Chondrocyte (in vitro differentiated cells): Measurements from ENCODE around the gene SH3RF2. TPM values are rescaled to one million over a fixed set of nuclear protein-coding genes. Genes with fewer than 3 reads are reported as not detected.

Source experiments
- DNase-seq: peaks from one replicate; pipeline ENCODE4 v3.0.0; 2021; ENCODE audit warnings: mixed read lengths, low spot score
- H3K27ac Mint-ChIP-seq: one replicate; pipeline ENCODE4 v1.8.0; 2021; ENCODE audit warnings: mild to moderate bottlenecking, moderate library complexity, mixed read lengths; ENCODE audit not compliant: unreplicated experiment
- H3K27me3 Mint-ChIP-seq: 2 replicates; pipeline ENCODE4 v1.8.0; 2021; ENCODE audit warnings: low read depth, mixed read lengths
- H3K36me3 Mint-ChIP-seq: 2 replicates; pipeline ENCODE4 v1.8.0; 2021; ENCODE audit warnings: low read depth, mixed read lengths
- H3K4me1 Mint-ChIP-seq: 2 replicates; pipeline ENCODE4 v1.8.0; 2021; ENCODE audit warnings: low read depth, mild to moderate bottlenecking, mixed read lengths
- H3K4me3 Mint-ChIP-seq: one replicate; pipeline ENCODE4 v1.8.0; 2021; ENCODE audit warnings: mild to moderate bottlenecking, moderate library complexity, mixed read lengths; ENCODE audit not compliant: unreplicated experiment
- H3K9me3 Mint-ChIP-seq: 2 replicates; pipeline ENCODE4 v1.8.0; 2021; ENCODE audit warnings: low read depth, mixed read lengths
- total RNA-seq: library from RNA; stranded (reverse); gene quantifications from 3 replicates; pipeline ENCODE4 v1.2.1, GENCODE V29; 2021
- TF ChIP-seq, protein P1 (sequence below): fragments of 200-600 bp; sonication (generic); IDR thresholded peaks from 2 replicates; pipeline ENCODE4 v1.5.0; 2021; ENCODE audit warnings: antibody characterized with exemption, mild to moderate bottlenecking, moderate library complexity

Gene SH3RF2
- total RNA-seq, 1 donor from 2014 or later, result 0.42 TPM

DNA sequence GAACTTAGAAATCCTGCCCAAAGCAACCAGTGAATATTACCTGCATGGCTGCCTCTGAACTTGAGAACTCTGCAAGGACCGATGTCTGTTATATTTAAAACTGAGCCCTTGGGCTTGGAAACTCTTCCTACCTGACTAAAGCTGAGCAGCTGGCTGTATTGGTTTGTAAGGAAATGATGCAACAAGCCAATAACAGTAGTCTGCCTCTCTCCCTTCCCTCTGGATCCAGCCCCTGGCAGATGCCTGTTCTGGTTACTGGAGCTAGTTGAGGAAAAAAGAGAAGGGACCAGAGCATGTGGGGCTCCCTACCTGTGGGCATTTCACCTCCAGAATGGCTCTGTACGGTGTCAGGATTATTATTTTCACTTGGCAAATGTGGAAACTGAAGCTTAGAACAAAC lies 34.7 kb downstream of the SH3RF2 start:
- Mint-ChIP-seq H3K4me3 (no peak overlapping the region), H3K4me1 (peaks cover 17% of the 10 kb centered on the region), H3K9me3 (peaks cover 2% of the 10 kb centered on the region), H3K27me3 (no peaks in the 10 kb centered on the region), H3K27ac (no peak overlapping the region), H3K36me3 (no peaks in the 10 kb centered on the region)
- DNase-seq, result no peak
- TF ChIP-seq, protein P1, sequence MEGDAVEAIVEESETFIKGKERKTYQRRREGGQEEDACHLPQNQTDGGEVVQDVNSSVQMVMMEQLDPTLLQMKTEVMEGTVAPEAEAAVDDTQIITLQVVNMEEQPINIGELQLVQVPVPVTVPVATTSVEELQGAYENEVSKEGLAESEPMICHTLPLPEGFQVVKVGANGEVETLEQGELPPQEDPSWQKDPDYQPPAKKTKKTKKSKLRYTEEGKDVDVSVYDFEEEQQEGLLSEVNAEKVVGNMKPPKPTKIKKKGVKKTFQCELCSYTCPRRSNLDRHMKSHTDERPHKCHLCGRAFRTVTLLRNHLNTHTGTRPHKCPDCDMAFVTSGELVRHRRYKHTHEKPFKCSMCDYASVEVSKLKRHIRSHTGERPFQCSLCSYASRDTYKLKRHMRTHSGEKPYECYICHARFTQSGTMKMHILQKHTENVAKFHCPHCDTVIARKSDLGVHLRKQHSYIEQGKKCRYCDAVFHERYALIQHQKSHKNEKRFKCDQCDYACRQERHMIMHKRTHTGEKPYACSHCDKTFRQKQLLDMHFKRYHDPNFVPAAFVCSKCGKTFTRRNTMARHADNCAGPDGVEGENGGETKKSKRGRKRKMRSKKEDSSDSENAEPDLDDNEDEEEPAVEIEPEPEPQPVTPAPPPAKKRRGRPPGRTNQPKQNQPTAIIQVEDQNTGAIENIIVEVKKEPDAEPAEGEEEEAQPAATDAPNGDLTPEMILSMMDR, result no peak

DNA sequence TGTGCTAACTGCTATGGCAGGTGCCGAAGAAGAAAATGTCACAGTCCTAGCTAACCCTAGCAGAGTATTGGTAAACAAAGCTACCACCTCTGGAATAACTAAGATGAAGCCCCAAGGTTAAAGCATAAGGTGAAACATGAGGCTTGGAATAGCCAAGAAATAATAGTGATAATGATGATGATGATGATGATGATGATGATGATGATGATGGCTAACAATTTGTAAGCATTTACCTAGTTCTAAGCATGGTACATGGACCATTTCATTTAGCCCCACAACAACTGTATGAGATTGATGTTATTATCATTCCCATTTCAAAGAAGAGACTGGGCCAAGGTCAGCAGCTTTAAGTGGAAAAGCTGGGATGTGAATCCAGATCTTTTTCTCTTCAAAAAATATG lies 35.3 kb downstream of the SH3RF2 start:
- Mint-ChIP-seq H3K9me3 (peaks cover 2% of the 10 kb centered on the region), H3K4me3 (no peak overlapping the region), H3K27me3 (no peaks in the 10 kb centered on the region), H3K36me3 (no peaks in the 10 kb centered on the region), H3K27ac (no peak overlapping the region), H3K4me1 (peaks cover 23% of the 10 kb centered on the region)
- DNase-seq, result no peak
- TF ChIP-seq, protein P1, result no peak

DNA sequence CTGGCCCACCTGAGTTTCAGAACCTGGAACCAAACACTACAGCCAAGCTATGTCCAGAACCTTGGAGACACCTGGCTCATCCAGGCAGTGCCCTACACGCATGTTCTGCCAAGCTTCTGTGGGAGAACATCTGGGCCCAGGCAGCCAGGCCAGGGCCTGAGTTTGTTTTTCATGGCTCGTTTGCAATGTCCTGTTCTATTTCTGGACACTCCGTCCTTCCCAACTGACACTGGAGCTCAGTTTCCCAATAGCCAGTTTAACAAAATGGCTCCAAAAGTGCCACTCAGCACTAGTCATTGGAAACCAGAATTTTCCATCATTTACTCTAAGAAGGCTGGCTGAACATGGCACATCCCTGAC lies 38.6 kb downstream of the SH3RF2 start:
- peaks cover 36% of the 10 kb centered on the region for H3K4me1 Mint-ChIP-seq
- no peak overlapping the region for H3K4me3 Mint-ChIP-seq
- no peaks in the 10 kb centered on the region for H3K36me3 Mint-ChIP-seq
- H3K9me3 Mint-ChIP-seq, result peaks cover 2% of the 10 kb centered on the region
- H3K27me3 Mint-ChIP-seq, result no peaks in the 10 kb centered on the region
- TF ChIP-seq, protein P1, result no peak
- DNase-seq, result no peak
- H3K27ac Mint-ChIP-seq, result peak overlapping the region; percentile 77

DNA sequence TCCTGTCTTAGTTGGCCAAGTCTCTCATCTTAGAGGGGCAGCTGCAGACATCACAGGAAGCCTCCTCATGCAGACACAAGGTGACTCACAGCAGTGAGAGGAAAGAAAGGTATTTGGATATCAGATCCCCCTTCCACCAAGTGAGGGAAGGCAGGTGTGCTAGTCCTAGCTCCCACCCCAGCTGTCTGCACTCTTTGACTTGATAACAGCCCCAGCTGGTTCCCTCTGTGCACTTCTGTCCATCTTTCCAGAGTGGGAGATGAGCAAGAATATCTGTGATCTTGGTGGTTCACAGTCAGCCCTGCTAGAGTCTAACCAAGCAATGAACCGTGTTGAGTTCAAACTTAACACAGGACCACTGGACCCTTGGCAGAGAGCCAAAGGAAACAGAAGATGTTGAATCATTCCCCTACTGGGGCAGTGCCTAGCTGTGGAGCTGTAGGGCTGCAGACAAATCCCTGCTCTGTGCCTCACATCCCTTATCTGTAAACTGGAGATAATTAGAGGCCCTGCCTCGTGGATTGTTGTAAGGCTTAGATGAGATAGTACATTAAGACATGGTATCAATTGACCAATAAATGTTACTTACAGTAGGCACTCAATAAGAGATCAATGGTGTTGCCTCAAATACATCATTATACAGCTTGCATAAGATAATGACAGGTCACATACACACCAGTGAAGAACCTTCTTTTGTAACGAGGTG lies 39.1 kb downstream of the SH3RF2 start:
- no peaks in the 10 kb centered on the region for H3K27me3 Mint-ChIP-seq
- H3K4me1 Mint-ChIP-seq, result peaks cover 36% of the 10 kb centered on the region
- H3K9me3 Mint-ChIP-seq, result peaks cover 2% of the 10 kb centered on the region
- H3K27ac Mint-ChIP-seq, result peak overlapping the region; percentile 77
- no peaks in the 10 kb centered on the region for H3K36me3 Mint-ChIP-seq
- TF ChIP-seq, protein P1, result no peak
- H3K4me3 Mint-ChIP-seq, result no peak overlapping the region
- DNase-seq, result no peak

DNA sequence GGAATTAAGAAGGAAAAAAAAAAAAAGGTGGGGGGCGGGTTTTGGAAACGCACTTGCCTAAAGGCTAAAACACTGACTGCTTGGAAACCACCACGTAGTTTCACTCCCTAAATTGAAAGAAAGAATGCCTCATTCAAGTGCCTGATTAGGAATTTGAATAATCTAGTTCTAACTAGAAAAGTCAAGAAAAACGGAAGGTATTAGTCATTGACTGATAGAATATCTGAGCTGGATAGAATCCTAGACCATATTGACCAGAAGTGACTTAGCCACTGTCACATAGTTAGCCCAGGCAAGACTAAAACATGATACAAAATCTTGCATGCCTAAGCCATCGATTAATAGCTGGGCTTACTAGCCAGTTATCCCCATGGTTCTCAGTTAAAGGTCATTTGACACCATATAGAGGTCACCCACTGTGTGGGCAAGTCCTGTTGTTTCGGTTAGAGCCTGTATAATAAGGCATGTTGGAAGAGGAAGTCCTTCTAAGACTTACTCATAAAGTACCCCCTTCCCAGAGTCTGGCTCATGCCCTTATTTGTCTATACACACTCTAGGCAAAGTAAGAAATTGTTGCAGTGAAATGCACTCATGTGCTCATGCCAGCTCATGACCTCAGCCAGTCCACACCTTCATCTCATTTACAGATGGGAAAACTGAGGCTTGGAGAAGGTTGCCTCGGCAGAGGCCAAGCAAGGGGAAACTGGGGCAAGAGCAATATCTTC lies 40.2 kb downstream of the SH3RF2 start:
- H3K4me3 Mint-ChIP-seq, result no peak overlapping the region
- TF ChIP-seq, protein P1, result no peak
- no peaks in the 10 kb centered on the region for H3K36me3 Mint-ChIP-seq
- peak overlapping the region; percentile 63 for H3K27ac Mint-ChIP-seq
- peaks cover 40% of the 10 kb centered on the region for H3K4me1 Mint-ChIP-seq
- peaks cover 2% of the 10 kb centered on the region for H3K9me3 Mint-ChIP-seq
- no peak for DNase-seq
- no peaks in the 10 kb centered on the region for H3K27me3 Mint-ChIP-seq
